Fibroblast of peridontal ligament (primary cell): ENCODE results near the gene TMEM132E.

Experiments
- DNase-seq: peaks from one replicate; pipeline ENCODE4 v3.0.0-alpha.2; 2010; ENCODE audit errors: extremely low read depth

TMEM132E gene

DNA sequence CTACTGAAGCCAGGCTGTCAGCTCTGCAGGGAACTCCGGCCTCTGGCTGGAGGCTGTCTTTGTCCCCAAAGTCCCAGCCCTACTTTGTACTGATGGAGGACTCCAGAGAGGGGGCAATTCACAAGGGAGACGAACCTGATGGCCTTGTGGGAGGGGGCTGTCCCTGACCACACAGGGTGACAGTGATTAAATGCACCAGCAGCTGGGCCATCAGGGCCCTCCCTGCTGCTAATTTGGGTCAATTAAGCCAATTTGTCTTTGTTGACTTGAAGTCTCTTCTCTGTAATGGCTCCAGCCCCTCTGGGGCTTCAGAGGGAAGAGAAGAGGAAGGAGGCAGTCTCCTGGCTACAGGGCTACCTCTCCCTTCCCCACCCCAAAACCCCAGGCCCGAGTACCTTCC is 22.0 kb downstream of the TMEM132E start:
- DNase-seq = no peak

DNA sequence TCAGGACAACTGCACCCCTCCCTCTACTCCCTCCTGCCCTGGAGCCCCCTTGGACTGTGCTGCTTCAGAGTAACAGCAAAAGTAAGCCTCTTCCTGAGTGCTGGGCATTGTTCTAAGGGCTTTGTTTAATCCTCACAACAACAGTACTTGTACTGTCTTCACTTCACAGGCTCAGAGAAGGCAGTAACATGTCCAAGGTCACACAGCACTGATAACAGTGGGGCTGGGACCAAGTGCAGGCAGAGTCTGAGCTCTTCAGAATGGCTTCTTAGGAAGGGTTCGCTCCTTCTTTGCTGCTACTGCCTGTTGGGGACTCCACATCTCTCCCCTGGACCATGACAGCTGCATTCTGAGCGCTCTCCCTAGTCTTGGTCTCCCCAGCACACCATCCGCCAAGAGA is 24.6 kb downstream of the TMEM132E start:
- no peak for DNase-seq

DNA sequence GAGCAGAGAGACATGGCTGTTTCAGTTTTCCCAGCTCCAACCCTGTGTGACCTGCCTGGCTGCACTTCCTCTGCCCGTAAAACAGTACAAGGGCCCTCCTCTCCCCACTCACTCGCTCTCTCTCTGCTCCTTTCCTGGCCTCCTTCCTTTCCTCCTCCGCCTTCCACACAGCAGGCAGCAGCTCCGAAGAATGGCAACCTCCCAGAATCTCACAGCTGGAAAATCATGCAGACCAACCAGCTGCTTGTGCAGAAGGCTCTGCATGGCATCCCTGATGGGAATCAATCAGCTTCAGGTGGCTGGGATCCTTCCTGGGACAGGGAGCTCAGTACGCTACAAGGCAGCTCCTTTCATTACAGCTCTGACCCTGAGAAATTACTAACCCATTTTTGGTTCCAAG is 27.4 kb downstream of the TMEM132E start:
- no peak for DNase-seq

DNA sequence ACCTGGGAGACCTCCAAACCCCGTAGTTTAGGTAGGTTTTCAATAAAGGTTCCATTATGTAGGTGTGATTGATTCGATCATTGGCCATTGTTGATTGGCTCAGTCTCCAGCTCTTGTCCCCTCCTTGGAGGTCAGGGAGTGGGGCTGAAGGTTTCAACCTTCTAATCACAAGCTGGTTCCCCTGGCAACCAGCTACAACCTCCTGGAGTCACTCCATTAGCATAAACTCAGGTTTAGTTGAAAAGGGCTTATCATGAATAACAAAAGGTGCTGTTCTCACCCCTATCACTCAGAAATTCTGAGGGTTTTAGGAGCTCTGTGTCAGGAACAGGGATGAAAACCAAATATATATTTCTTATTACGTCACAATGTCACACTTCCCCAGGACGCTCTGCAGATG is 28.5 kb downstream of the TMEM132E start:
- no peak for DNase-seq

DNA sequence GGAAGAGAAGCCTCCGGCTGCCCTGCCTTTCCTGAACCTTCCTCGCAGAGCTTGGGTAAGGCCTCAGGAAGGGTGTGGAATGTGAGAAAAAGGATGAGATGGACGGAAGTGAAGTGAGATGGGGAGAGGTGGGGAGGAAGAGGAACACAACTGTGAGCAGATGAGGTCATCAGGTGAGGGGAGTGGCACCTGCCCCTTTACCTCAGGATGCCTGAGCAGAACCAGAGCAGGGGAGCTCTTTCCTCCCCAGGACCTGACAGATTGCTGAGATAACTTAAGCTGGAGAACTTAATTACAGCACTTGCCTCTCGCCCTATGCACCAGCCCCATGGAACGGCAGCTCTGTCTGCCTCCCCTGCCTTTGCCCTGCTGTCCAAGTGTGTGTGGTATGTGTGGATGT is 29.8 kb downstream of the TMEM132E start:
- DNase-seq = no peak

DNA sequence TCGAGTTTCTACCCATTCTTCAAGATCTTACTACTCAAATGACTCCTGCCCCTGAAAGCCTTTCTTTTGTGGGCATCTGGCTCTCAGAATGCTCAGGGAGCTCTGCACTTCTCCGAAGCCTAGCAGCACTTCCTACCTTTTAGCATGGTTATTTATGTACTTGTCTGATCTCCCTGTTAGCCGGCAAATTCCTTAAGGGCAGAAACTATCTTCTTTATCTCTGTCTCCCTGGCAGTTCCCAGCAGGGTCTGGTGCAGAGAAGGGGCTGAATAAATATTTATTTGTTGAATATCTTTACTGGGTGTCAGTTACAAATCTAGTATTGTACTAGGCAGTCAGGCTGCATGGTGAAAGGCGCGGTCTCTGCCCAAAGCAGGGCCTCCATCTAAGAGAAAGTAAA is 30.7 kb downstream of the TMEM132E start:
- no peak for DNase-seq

DNA sequence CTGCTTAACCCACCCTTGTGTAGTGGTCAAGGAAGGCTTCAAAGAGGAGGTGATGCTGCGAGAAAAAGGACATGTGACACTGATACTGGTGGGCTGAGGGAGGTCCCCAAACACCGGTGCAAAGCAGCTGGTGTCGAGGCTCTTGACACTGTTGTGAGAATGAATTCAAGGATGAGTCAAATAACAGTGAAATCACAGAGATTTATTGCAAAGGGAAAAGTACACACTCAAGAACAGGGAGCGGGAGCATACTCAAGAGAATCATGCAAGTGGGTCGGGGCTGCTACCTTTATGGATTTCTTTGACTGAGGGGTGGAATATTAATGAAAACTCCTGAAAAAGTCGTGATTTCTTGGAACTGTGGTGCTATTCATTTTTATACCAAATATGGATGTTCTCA is 31.1 kb downstream of the TMEM132E start:
- DNase-seq = no peak

DNA sequence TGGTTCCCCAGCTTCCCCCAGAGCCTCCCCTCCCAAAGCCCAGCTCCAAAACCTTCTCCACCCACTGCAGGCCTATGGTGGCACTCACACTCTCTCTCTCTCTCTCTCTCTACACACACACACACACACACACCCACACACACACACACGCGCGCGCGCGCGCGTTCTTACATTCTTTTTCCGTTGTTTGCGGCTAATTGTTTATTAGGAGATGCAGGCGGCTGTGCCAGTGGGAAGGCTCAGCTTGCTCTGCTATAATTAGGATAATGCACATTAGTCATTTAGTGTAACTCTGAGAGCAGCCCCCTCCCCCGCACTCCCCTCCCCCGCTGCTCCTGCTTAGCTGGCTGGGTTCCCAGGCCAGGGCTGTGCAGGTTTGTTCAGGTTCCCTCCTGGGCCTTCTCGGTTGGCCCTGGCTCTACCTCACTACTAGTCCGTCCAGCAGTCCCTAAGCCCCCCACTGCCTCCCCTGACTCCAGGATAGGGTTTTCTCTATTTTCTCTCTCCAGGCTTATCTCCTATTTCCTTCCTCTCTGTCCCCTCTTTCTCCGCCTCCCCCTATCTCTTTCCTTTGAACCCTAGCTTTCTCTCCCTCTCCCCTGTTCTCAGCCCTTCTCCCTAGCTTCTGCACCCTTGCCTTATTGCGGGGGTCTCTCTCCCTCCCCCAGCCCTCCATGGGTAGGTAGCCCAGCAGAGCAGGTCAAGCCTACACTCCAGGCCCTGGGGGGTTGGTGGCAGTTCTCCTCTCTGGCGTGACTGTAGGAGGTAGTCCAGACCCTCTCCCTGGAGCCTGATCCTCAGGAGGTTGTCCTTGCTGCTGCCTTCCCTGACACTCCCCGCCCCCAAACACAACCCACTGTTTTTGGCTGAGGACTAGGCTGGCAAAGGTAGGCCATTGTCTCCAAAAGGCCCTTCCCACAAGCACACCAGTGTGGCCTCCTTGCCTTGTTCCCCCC is 34.0 kb downstream of the TMEM132E start:
- no peak for DNase-seq

DNA sequence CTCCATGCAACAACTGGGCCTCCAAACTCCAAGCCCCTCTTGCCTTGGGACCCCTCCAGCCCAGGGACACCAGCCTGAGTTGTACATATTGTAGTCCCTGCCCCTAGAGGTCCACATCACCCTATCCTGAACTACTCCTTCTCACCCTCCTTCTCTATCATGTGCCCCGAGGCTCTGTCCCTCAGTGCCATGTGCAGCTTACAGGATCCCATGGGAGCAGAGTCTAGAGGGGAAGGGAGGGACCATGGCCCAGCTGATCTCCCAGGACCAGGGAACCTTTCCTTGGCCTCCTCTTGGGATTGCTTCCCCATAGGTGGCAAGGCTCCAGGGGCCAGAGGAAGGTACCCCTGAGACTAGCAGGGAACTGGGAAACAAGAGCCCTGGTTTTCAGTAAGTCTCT is 35.3 kb downstream of the TMEM132E start:
- no peak for DNase-seq

DNA sequence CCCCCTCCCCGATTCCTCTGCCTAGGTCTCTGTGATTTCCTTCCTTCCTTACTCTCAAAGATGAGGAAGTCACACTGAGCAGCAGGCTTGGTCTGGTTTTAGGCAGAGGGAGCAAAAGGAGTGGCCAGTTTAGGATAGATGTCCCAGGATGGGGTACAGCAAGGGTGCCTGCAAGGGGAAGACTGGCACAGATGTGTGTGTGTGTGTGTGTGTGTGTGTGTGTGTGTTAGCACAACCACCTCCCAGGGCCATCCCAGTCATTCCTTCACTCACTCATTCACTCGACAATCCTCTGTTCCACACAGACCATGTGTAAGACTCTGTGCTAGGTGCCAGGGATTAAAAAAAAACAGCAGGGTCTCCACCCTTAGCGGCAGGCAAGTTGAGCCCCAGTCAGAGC is 35.9 kb downstream of the TMEM132E start:
- DNase-seq = no peak

DNA sequence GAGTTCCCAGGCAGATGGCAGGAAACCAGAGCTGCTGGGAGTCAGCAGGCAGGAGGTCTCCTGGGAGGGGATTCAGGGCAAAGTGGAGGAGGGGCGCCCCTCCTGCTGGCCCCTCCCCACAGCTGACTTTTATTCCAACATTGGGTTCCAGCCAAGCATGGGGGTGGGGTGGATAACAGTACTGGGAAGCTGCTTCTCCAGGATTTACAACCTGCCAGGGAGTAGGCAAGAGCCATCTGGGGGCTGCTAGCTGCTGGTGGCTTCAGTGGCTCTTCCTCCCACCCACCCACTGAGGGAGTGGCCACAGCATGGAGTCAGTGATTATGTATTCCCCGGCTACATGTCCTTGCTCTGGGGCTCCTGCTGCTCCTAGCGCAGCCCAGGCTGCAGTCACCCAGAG is 36.8 kb downstream of the TMEM132E start:
- DNase-seq = no peak

DNA sequence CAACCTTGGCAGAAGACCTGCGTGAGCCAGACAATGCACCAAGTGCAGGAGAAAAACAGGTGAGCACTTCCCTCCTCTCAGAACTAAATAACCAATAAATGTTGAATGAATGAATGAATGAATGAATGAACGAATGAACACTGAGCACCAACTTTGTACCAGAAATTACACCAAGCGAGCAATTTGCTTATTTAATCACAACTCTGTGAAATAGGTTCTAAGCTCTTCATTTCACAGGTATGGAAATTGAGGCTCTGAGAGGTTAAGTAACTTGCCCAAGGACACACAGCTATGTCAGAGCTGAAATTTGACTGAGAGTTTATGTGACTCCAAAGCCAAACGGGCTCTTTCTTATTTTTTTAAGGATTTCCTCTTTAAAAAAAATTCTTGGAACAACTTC is 38.0 kb downstream of the TMEM132E start:
- DNase-seq = no peak

DNA sequence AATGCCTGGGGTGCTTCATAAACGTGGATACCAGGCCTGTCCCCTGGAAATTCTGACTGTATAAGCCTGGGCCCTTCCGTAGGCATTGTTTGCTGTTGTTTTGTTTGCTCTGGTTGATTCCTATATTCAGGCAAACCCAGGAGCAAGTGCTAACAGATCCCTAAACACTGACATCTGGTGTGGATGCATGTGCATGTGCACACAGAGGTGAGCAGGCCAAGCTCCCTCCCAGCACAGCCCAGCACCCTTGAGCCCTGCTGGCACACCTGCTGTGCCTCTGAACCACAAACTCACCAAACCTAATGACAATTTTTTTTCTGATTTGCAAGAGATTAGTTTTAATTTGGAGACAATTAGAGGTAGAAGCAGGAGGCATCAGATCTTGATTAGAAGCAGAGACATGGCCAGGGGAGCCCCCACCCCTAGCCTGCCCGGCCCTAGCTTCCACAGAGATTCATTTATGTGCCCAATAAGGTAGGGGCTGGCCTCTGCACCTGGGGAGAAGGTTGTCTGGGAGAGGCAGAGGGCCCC is 40.4 kb downstream of the TMEM132E start:
- no peak for DNase-seq

DNA sequence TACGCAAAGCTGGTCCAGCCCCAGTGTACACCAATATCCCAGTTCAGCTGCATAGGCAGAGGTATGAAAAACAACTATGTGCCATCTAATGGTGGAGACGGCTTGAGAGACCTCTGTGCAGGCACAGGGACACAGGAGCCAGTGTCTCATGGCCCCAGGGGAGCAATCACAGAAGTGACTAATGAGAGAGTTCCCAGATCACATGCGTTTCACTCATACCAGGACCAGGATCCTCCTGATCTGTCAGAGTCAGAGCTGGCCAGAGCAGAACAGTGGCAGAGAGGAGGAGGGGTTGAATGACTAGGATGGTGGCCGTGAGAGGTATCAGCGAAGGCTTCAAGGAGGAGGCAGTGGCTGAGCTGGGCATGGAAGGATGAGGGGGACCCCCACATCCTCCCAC is 41.1 kb downstream of the TMEM132E start:
- DNase-seq = no peak

DNA sequence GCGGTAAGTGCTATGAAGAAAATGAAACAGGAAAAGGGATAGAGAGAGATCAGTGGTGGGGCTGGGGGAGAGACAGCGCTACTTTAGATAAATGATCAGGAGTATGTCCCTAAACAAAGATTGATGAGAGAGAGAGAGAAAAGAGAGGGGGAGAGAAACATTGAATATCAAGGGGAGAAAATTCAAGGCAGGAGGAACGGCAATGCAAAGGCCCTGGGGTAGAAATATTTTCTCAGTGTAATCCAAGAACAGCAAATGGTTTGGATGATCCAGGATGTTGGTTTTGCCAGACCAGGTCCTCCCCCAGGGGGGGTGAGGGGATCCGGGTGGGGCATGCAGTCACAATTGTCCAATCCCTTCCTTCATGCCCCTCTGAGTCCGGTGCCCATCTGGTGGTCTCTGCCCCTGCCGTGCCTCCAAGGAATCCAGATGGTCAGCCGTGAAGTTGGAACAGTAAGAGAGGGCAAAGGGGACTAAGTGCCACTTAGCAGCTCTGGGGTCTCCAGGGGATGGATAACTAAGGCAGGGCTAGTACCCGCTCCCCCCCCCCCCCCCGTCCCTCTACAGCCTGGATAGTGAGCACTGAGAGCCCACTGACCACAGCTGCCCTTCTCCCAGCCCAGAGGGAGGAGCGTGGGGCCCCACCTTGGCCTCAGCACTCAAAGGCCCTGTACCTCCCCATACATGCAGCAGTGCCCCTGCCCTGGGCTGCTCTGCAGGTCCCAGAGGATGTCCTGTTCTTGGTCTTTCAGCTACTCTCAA is 43.7 kb downstream of the TMEM132E start:
- no peak for DNase-seq

DNA sequence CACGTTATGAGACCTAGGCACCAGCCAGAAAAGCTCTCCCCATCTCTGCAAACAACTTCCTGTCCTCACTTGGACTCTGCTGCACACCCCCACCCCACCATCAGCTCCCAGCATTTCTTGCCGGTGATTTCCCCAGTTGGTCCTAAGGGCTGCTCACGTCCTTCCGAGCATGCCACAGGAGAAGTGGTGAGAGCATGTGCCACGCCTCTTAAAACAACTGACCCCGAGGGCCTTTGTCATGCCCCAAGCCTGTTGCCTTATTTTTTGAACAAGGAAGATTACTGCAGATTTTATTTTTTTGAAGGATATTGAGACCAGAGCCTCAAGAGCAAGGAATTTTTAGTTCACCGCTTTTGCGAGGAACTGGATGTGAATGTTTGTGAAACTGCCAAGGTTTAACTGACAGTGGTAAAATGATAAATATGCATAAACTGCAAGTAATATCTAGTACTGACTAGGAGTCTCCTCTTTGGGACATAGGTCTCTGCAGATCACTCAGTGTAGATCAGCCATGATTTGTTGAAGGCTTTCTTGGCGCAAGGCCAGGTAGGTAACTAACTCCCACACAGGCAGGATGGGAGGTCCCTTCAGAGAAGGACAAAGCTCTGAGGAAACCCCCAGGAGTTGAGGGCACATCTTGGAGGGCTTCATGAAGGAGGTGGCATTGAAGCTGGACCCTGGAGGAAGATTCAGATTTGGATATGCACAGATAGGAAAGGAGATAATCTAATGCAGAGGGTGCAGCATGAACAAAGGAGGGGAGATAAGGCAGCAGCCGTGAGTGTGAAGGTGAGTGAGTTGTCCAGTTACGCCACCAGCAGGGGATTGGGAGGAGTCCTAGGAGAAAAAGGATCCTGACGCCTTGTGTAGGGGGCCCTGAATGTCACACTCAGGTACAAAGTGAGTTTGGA is 44.7 kb downstream of the TMEM132E start:
- DNase-seq = no peak

DNA sequence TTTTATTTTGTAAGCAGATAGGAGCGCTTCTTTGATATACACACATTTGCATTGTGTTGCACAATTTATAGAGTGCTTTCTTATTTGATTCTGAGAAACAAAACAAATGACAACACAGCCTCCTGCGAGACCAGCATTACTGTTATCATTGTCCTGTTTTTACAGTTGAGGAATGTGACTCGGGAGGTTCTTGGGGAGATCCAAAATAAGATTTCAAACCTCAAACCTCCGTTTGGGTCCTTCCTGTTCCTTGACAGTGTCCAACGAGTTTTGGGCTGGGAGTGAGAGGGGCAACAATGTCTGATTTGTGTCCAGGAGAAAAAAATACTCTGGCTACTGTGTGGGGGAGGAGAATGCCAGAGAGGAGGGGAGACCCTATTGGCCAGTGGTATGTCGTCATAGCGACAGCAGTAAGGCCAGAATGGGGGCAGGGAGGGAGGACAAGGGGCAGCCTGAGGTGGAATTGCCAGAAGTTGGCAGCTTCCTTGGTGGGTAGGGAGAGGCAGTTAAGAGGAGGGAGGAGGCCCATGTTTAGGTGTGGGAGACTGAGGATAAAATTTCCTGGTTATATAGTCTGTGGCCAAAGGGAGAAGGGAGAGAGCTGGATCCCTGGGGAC is 45.5 kb downstream of the TMEM132E start:
- no peak for DNase-seq

DNA sequence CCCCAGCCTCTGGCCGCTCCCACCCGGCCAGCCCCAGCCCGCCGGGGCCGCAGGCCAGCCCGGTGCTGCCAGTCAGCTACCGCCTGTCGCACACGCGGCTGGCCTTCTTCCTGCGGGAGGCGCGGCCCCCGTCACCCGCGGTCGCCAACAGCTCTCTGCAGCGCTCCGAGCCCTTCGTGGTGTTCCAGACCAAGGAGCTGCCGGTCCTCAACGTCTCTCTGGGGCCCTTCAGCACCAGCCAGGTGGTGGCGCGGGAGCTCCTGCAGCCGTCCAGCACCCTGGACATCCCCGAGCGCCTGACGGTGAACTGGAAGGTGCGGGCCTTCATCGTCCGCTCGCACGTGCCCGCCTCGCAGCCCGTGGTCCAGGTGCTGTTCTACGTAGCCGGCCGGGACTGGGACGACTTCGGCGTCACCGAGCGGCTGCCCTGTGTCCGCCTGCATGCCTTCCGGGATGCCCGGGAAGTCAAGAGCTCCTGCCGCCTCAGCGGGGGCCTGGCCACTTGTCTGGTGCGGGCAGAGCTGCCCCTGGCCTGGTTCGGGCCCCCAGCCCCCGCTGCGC is 46.8 kb downstream of the TMEM132E start:
- no peak for DNase-seq

DNA sequence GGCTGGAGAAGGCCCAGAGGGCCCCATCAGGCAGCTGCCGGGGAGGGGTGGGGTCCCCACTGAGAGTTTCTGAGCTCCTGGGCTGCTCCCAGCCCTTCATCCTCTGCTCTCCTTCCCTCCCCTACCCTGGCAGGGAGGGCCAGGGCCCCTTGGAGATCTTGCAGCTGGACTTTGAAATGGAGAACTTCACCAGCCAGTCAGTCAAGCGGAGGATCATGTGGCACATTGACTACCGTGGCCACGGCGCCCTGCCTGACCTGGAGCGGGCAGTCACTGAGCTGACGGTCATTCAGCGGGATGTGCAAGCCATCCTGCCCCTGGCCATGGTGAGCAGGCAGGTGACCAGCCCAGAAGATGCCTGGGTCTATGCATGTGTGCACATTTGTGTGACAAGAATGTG is 49.5 kb downstream of the TMEM132E start:
- no peak for DNase-seq

DNA sequence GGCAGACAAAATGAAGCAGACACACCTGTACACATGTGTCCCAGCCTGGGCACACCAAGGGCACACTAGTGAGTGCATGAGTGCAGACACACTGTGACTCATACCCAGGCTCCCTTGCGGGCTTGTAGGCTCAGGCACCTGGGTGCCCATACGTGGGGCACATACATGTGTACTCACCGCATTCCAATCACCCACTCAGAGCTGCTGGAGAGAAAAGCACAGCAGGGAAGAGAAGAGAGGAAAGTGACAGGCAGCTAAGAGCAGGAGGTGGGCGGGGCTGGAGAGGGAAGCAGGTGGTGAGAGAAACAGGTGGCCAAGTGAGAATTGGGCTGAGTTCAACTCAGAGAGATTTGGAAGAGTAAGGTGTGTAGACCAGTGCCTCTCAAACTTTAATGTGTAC is 54.0 kb downstream of the TMEM132E start:
- no peak for DNase-seq

DNA sequence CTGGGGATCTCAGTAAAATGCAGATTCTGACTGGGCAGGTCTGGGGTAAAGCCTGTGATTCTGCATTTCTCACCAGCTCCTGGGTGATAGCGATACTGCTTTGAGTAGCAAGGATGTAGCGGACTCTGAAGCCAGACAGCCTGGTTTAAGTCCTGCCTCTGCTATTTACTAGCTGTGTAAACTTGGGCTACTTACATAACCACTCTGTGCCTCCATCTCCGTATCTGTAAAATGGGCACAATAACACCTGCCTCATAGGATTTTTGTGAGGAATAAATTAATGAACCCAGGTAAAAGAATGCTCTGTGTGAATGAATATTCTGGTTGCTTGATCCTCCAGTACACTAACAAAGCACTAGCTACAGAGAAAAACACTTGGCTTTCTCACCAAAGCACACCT is 54.4 kb downstream of the TMEM132E start:
- no peak for DNase-seq
